Measurements from ENCODE around the gene SLC16A1.
"Not testable (repeated sequence)": the region's sequence is repeated elsewhere in the genome, so short reads cannot be mapped to it uniquely, and the experiment has no call there.

The SLC16A1 gene

DNA sequence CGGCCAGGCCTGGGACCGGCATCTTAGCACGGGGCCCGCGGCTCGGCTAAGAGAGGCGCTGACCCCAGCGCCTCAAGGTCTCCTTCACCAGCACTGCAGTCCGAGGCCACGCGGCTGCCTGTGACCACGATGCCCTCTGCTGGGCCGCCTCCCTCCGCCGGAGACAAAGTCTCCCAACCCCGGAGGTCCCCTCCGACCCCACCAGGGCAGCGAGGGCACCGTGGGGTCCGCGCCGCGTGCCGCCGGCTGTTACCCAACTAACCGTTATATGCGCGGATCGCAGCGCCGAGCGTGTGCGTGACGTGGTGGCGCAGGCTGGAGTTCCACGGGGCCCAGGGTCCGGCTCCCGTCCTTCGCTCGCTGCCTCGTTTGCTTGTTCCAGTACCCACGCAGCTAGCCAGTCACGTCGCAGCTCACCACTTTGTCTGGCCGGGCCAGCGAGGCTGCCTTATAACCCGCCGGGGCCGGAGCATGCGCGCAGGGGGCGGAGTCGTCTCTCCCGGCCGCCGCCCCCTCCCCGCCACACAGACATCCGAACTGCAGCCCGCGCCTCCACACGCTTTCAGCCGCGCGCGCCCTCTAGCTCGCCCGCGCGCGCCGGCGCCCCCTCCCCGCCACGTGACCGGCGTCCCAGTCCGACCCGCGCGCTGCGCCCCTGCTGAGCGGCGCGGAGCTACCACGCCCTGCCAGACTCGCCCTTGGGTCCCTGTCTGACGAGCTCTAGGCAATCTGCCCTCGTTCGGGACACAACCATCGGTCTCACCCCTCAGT lies at the start of gene SLC16A1:
SLC16A1 (minus strand) TSS at position 424 of the 771 bp plus-strand sequence. CDS start 26,888 bp downstream, outside the sequence.
- DNase-seq (ENCODE audit: low read depth) = peak; percentile 77

GRCh38 chr1:113003751-113004690 lies 48.0 kb upstream of the SLC16A1 start:
- no peak for DNase-seq (ENCODE audit: low read depth)

- DNase-seq (ENCODE audit: low read depth) = no peak
These were observed 46.3 kb upstream of the SLC16A1 start for GRCh38 chr1:113002297-113002696.

- DNase-seq (ENCODE audit: low read depth) = no peak
These were observed 42.7 kb upstream of the SLC16A1 start for GRCh38 chr1:112998592-112999235.

DNA sequence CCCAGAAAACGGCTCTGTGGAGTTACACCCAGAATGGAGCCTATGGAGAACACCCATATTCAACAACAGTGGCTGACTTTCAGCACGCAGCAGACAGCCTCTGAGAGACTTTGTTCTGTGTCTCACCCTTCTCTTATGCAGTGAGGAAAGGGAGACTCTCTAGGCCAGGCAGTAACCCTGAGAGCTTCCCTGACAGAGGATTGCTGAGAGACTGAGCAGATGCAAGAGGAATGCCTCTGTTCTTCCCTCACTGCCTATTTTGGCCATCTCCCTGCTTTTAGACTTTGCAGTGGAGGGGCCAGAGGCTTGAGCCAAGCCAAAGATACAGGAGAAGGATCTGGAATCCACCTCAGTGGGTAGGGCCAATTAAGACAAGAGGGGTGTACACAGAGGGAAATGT lies 41.8 kb upstream of the SLC16A1 start:
- no peak for DNase-seq (ENCODE audit: low read depth)

GRCh38 chr1:112995890-112996289 lies 39.9 kb upstream of the SLC16A1 start:
- DNase-seq (ENCODE audit: low read depth) = no peak

DNA sequence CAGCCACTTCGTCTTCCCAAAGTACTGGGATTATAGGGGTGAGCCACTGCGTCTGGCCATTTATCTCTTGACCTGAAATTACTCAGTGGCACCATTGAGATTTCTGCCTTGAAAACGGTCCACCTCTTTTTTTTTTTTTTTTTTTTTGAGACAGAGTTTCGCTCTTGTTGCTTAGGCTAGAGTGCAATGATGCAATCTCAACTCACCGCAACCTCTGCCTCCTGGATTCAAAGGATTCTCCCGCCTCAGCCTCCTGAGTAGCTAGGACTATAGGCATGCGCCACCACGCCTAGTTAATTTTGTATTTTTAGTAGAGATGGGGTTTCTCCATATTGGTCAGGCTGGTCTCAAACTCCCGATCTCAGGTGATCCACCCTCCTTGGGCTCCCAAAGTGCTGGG lies 39.0 kb upstream of the SLC16A1 start:
- DNase-seq (ENCODE audit: low read depth) = not testable (repeated sequence)

DNA sequence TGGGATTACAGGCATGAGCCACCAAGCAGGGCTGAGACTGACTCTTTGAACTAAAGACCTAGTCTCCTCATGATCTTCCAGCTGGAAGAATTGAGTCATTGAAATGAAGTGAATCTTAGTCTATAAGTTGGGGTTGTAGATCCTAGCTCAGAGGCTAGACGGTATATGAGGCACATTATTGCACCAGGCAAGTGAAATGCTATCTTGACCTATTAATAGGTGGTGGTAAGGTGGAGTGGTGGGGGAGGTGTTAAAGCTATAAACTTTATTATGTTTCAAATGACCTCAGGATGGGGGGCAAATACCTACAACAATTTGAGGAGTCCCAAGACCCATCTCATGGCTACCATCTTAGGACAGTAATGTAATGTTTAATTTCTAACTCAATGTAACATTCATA lies 36.8 kb upstream of the SLC16A1 start:
- no peak for DNase-seq (ENCODE audit: low read depth)

DNA sequence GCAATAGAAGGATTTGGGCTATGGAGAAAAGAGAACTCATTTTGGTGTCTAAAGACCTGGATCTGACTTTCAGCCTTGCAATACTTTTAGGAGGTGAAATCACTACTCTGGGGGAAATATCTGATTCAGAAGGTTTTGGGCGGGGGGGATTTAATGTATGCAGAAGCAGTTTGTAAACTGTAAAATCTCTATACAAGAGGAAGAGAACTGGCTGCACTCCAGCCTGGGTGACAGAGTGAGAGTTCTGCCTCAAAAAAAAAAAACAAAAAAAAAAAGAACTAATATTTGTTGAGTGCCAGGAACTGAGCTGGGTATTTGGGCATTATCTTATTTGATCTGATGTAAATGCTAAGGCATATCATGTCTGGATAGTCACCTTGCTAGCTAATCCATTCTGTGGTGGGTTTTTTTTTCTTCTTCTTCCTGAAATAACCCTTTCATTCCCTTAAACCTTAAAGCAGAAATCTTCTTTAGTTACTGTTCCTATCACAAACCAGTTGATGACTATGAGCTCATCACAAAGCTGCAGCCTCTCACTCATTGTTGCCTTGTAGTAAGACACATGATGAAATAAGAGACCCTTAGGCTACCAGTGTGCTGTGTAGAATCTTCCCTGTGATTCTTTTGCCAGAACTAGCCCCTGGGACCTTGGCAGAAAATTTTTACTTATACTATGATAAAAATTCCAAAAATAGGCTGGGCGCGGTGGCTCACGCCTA lies 35.6 kb upstream of the SLC16A1 start:
- no peak for DNase-seq (ENCODE audit: low read depth)

DNA sequence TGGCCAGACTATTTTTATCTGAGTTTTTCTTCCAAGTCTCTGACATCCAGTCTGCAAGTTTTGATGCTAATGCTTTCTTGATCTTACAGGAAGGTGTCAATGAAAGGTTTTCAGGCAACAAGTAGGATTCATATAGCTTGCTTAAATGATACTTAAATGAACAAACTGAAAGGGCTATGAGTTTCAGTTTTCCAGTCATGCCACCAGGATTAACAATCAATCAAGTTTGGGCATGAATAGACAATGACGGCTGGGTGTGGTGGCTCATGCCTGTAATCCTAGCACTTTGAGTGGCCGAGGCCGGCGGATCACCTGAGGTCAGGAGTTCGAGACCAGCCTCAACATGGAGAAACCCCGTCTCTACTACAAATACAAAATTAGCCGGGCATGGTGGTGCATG lies 34.3 kb upstream of the SLC16A1 start:
- no peak for DNase-seq (ENCODE audit: low read depth)

- DNase-seq (ENCODE audit: low read depth) = no peak
These were observed 32.4 kb upstream of the SLC16A1 start for GRCh38 chr1:112988367-112988766.

- DNase-seq (ENCODE audit: low read depth) = no peak
These were observed 29.1 kb upstream of the SLC16A1 start for GRCh38 chr1:112985123-112985522.

DNA sequence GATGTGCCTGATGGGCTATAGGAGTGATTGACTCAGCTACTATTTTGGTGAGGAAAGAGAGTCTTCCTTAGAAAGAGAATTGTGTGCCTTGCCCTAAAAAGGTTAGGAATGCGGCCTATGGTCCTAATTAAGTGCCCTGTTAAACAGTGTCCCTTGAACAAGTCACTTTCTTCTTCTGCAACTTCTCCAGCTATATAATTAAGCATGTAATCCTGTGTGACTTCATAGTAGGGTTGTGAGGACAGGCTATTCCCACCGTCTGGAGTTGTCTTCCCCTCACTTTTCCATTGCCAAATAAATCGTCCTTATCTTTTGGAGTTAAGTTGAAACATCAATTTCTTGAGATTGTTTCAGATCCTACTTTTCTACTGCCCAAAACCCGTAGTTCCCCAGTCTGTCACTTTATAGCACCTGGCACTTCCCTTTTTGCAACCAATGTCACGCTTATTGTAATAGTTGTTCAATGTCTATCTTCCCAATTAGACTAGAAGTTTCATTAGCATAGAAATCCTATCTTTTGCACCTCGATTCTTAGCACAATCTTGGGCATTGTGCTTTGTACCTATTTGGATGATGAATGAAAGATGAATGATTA lies 27.6 kb upstream of the SLC16A1 start:
- DNase-seq (ENCODE audit: low read depth) = no peak

DNA sequence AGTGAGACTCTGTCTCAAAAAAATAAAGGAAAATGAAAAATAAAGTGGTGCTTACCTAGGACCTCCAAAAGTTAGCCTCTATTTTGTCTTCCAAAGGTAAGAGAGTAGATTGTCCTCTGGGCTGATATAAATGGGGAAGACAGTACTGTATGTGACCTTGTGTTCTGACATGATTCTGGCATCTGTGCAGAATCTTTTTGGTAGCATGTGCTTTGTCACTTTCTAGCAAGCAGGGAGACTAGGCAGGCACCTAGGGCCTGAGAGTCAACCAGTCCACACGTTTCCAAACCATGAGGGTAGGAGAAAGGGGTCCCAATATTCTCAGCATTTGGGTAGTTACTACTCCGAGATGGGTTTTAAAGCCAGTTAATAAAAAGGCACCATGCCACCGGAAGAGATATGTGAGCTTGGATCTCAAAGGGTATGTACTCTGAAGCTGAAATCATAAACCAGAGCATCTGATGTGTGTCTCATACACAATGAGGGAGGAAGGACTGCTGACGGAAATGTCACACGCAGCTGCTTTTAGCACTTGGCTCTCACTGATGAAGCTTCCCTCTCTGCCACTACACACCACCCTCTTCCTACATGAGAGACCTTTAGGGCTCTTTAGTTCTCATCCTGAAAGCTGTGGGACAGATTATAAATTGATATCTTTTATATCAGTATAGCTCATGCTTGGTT lies 27.0 kb upstream of the SLC16A1 start:
- DNase-seq (ENCODE audit: low read depth) = no peak

- DNase-seq (ENCODE audit: low read depth) = no peak
These were observed 26.3 kb upstream of the SLC16A1 start for GRCh38 chr1:112982328-112982727.

DNA sequence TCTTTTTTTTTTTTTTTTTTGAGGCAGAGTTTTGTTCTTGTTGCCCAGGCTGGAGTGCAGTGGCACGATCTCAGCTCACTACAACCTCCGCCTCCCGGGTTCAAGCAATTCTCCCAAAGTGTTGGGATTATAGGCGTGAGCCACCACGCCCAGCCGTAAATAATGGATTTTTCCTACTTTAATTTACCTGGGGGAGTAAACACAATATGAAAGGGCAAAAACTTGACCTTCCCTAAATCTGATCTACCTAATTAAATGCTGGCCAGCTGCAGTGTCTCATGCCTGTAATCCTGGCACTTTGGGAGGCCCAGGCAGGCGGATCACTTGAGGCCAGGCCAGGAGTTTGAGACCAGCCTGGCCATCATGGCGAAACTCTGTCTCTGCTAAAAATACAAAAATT lies 25.8 kb upstream of the SLC16A1 start:
- DNase-seq (ENCODE audit: low read depth) = not testable (repeated sequence)

GRCh38 chr1:112981426-112981825 lies 25.4 kb upstream of the SLC16A1 start:
- no peak for DNase-seq (ENCODE audit: low read depth)

GRCh38 chr1:112975336-112975735 lies 19.3 kb upstream of the SLC16A1 start:
- no peak for DNase-seq (ENCODE audit: low read depth)

- DNase-seq (ENCODE audit: low read depth) = no peak
These were observed 18.6 kb upstream of the SLC16A1 start for GRCh38 chr1:112974646-112975045.

GRCh38 chr1:112973788-112974187 lies 17.8 kb upstream of the SLC16A1 start:
- DNase-seq (ENCODE audit: low read depth) = no peak

GRCh38 chr1:112971006-112971405 lies 15.0 kb upstream of the SLC16A1 start:
- DNase-seq (ENCODE audit: low read depth) = no peak

Data from stimulated activated CD8-positive, alpha-beta memory T cell treated with anti-CD3 and anti-CD28 coated beads, Interleukin-12 subunit alpha, Interleukin-12 subunit beta, amount 100 ng/mL, for 1 hour (primary cell).